Measurements from ENCODE around the gene MLLT11.
"Not testable (repeated sequence)": the region's sequence is repeated elsewhere in the genome, so short reads cannot be mapped to it uniquely, and the experiment has no call there.

MLLT11 gene

DNA sequence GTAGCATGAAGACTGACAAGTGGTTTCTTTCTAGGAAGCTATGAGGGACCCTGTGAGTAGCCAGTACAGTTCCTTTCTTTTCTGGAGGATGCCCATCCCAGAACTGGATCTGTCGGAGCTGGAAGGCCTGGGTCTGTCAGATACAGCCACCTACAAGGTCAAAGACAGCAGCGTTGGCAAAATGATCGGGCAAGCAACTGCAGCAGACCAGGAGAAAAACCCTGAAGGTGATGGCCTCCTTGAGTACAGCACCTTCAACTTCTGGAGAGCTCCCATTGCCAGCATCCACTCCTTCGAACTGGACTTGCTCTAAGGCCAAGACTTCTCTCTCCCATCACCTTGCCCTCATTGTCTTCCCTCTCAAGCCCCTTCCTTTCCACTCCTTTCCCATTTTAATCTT, 7.0 kb downstream of the MLLT11 start:
- DNase-seq, result no peak
- Mint-ChIP-seq H3K4me3 (no peak overlapping the region), H3K27ac (no peak overlapping the region), H3K4me1 (ENCODE audit: low read depth) (peaks cover 31% of the 10 kb centered on the region), H3K36me3 (ENCODE audit: low read depth) (peaks cover 23% of the 10 kb centered on the region), H3K9me3 (no peaks in the 10 kb centered on the region), H3K27me3 (no peaks in the 10 kb centered on the region)

DNA sequence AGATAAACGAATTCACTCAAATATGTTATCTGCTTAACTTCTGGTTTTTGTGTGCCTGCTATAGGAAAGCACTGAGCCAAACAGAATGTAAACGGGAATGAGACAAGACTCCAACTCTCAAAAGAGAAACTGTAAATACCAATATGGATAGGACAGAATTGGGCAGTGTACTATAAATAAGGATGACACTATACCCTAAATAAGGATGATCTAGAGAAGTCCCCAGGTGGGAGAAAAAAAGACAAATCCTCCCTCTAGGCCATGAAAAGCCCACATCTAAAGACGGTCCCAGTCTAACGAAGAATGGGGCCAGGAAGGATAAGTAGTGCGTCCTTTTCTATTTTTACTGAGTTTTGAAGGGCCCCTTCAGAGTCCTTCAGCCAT, 8.9 kb downstream of the MLLT11 start:
- DNase-seq, result no peak
- Mint-ChIP-seq H3K9me3 (no peaks in the 10 kb centered on the region), H3K27ac (peak overlapping the region; percentile 98), H3K4me1 (ENCODE audit: low read depth) (peaks cover 34% of the 10 kb centered on the region), H3K4me3 (peak overlapping the region; percentile 98), H3K36me3 (ENCODE audit: low read depth) (peaks cover 30% of the 10 kb centered on the region), H3K27me3 (no peaks in the 10 kb centered on the region)

DNA sequence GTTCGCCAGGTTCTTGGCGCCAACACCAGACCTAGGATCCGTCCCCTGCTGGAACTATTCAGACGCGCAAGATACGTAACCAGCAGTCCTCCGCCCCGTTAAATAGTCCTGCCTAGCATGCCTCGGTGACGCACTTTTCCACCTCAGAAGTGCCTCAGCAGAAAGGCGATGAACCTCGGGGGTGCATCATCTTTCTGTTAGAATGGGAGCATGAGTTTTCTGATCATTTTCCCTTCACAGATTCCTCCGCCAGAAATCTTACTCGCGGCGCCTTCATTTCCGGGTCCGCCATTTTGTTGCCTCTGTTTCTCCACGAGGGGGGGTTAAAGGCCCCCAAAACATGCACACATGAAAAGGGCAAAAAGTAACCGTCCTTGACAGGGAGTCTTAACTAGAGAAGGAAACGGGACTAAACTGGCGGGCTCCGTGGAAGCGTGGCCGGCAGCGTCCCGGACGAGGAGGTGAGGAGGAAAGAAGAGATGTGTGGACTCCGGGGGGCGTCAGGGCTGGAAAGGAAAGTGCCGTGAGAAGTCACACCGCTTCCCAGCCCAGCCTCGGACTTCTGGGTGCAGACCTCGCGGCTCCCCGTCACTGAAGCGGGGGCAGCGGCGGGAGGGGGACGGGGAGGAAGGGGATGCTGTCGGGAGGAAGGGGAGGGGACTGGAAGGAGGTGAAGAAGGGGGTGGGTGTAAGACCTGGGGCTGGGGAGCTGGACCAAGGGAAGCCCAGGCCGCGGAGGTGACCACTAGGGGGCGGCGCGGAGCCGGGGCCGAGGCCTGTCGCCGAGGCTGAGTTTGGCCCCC, 10.5 kb downstream of the MLLT11 start, which contains the start of gene GABPB2:
Gene GABPB2, plus strand, starts transcription at position 288 of the 803 bp plus-strand sequence. CDS start 17,429 bp downstream, outside the sequence.
- H3K36me3 Mint-ChIP-seq (ENCODE audit: low read depth), result peaks cover 40% of the 10 kb centered on the region
- DNase-seq, result peak; percentile 93
- H3K4me3 Mint-ChIP-seq, result peak within 1 kb of the TSS; percentile 98
- peaks cover 34% of the 10 kb centered on the region for H3K4me1 Mint-ChIP-seq (ENCODE audit: low read depth)
- peak within 1 kb of the TSS; percentile 98 for H3K27ac Mint-ChIP-seq
- H3K9me3 Mint-ChIP-seq, result no peaks in the 10 kb centered on the region
- H3K27me3 Mint-ChIP-seq, result no peaks in the 10 kb centered on the region

DNA sequence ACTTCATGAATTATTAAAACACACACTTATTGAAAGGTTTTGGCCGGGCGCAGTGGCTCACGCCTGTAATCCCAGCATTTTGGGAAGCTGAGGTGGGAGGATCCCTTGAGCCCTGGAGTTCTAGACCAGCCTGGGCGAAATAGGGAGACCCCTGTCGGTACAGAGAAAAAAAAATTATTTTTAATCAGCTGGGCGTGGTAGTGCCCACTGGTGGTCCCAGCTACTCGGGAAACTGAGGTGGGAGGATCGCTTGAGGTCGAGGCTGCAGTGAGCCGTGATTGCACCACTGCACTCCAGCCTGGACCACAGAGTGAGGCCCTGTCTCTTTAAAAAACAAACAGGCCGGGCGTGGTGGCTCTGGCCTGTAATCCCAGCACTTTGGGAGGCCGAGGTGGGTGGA, 12.0 kb downstream of the MLLT11 start:
- Mint-ChIP-seq H3K27ac (peak overlapping the region; percentile 98), H3K36me3 (ENCODE audit: low read depth) (peaks cover 40% of the 10 kb centered on the region), H3K4me1 (ENCODE audit: low read depth) (peaks cover 34% of the 10 kb centered on the region), H3K4me3 (peak overlapping the region; percentile 98), H3K27me3 (no peaks in the 10 kb centered on the region), H3K9me3 (no peaks in the 10 kb centered on the region)
- DNase-seq, result peak; percentile 22

DNA sequence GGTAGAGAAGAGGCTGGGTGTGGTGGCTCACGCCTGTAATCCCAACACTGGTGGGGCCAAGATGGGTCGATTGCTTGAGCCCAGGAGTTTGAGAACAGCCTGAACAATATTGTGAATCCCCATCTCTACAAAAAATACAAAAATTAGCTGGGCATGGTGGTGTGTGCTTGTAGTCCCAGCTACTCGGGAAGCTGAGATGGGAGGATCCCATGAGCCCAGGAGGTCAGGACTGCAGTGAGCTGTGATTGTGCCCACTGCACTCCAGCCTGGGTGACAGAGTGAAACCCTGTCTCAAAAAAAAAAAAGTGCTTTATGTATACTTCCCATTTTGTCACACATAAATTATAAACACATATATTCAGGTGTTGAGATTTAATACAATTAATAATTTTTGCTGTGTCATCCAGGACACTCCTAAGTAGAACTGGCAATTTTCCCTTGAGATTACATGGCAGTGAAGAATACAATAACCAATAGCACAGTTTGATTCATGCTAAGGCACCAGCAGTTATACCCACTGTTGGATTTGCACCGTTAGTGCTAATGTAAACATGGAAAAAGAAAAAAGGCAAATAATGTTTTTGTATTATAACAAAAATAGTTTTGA, 25.9 kb downstream of the MLLT11 start:
- Mint-ChIP-seq H3K27ac (peak overlapping the region; percentile 64), H3K9me3 (no peaks in the 10 kb centered on the region), H3K4me3 (no peak overlapping the region), H3K36me3 (ENCODE audit: low read depth) (peaks cover 9% of the 10 kb centered on the region), H3K4me1 (ENCODE audit: low read depth) (no peaks in the 10 kb centered on the region), H3K27me3 (no peaks in the 10 kb centered on the region)
- no peak for DNase-seq

DNA sequence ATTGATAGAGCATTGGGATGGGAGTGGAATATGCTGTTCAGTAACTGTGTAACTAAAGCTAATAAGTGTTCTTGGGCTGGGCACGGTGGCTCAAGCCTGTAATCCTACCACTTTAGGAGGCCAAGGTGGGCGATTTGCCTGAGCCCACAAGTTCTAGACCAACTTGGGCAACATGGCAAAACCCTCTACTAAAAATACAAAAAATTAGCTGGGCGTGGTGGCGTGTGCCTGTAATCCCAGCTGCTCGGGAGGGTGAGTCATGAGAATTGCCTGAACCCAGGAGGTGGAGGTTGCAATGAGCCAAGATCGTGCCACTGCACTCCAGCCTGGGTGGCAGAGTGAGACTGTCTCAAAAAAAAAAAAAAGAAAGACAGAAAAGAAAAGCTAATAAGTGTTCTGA, 37.2 kb downstream of the MLLT11 start:
- not testable (repeated sequence) for H3K4me3 Mint-ChIP-seq; DNase-seq; H3K4me1 Mint-ChIP-seq (ENCODE audit: low read depth); H3K9me3 Mint-ChIP-seq; H3K27me3 Mint-ChIP-seq
- Mint-ChIP-seq H3K36me3 (ENCODE audit: low read depth) (peaks cover 27% of the 10 kb centered on the region), H3K27ac (peak overlapping the region; percentile 5)

DNA sequence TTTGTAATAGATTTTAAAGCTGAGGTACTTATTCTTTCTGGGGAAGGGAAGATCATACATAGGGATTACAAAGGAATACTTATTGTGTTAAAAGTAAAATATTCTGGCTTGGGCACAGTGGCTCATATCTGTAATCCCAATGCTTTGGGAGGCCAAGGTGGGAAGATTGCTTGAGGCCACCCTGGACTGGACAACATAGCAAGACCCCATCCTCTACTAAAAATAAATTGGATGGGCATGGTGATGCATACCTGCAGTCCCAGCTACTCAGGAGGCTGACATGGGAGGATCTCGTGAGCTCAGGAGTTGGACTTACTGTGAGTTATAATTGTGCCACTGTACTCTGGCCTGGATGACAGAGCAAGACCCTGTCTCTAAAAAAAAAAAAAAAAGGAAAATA, 37.9 kb downstream of the MLLT11 start:
- no peaks in the 10 kb centered on the region for H3K4me1 Mint-ChIP-seq (ENCODE audit: low read depth)
- H3K27me3 Mint-ChIP-seq, result no peaks in the 10 kb centered on the region
- H3K27ac Mint-ChIP-seq, result no peak overlapping the region
- no peak for DNase-seq
- no peak overlapping the region for H3K4me3 Mint-ChIP-seq
- peaks cover 22% of the 10 kb centered on the region for H3K36me3 Mint-ChIP-seq (ENCODE audit: low read depth)
- no peaks in the 10 kb centered on the region for H3K9me3 Mint-ChIP-seq

DNA sequence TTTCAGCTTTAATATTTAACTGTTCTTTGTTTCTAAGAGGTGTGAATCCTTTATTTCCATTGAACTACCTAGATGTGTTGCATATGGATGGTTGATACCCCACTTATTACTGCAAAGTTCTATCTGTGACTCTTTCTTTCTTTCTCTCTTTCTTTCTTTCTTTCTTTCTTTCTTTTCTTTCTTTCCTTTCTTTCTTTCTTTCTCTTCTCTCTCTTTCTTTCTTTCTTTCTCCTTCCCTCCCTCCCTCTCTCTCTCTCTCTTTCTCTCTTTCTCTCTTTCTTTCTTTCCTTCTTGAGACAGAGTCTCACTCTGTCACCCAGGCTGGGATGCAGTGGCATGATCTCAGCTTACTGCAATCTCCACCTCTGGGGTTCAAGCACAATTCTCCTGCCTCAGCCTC, 44.4 kb downstream of the MLLT11 start:
- Mint-ChIP-seq H3K4me1 (ENCODE audit: low read depth) (peaks cover 2% of the 10 kb centered on the region), H3K27me3 (no peaks in the 10 kb centered on the region), H3K4me3 (no peak overlapping the region), H3K9me3 (no peaks in the 10 kb centered on the region), H3K36me3 (ENCODE audit: low read depth) (peaks cover 28% of the 10 kb centered on the region), H3K27ac (no peak overlapping the region)
- no peak for DNase-seq

DNA sequence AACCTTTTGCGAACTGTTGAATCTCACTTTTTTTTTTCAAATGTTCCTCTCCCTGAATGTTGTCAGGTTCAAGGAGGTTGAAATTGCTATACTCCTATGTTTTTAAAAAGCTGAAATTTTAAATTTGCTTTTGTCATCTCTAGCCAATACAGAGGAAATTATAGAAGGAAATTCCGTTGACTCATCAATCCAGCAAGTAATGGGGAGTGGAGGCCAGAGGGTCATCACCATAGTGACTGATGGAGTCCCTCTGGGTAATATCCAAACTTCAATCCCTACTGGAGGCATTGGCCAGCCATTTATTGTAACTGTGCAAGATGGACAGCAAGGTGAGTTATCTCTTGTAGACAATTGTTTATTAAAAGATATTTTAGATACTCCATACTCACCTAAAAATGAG, 46.7 kb downstream of the MLLT11 start:
- peaks cover 35% of the 10 kb centered on the region for H3K36me3 Mint-ChIP-seq (ENCODE audit: low read depth)
- H3K9me3 Mint-ChIP-seq, result no peaks in the 10 kb centered on the region
- peaks cover 2% of the 10 kb centered on the region for H3K4me1 Mint-ChIP-seq (ENCODE audit: low read depth)
- no peak overlapping the region for H3K27ac Mint-ChIP-seq
- H3K27me3 Mint-ChIP-seq, result no peaks in the 10 kb centered on the region
- H3K4me3 Mint-ChIP-seq, result no peak overlapping the region
- no peak for DNase-seq

DNA sequence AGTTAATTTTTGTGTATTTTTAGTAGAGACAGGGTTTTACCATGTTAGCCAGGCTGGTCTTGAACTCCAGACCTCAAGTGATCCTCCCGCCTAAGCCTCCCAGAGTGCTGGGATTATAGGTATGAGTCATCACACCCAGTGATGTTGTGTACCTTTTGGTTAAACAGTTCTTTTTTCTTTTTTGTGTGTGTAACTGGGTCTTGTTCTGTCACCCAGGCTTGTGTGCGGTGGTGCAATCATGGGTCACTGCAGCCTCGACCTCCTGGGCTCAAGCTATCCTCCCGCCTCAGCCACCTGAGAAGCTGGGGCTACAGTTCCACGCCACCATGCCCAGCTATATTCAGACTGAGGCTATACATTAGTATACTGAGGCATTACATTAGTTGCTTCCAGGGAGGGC, 48.1 kb downstream of the MLLT11 start:
- no peak for DNase-seq
- Mint-ChIP-seq H3K4me3 (no peak overlapping the region), H3K36me3 (ENCODE audit: low read depth) (peaks cover 35% of the 10 kb centered on the region), H3K9me3 (no peaks in the 10 kb centered on the region), H3K27ac (no peak overlapping the region), H3K4me1 (ENCODE audit: low read depth) (peaks cover 2% of the 10 kb centered on the region), H3K27me3 (no peaks in the 10 kb centered on the region)

DNA sequence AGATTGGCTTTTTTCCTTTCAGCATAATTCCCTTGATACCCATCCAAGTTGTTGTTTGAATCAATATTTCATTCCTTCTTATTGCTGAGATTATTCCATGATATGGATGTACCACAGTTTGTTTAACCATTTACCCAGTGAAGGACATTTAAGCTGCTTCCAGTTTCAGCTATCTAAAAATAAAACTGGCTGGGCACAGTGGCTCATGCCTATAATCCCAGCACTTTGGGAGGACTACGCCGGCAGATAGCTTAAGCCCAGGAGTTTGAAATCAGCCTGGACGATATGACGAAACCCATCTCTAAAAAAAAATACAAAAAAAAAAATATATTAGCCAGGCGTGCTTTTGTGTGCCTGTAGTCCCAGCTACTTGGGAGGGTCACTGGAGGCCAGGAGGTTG, 53.7 kb downstream of the MLLT11 start:
- Mint-ChIP-seq H3K27ac (peak overlapping the region; percentile 17), H3K27me3 (no peaks in the 10 kb centered on the region), H3K9me3 (no peaks in the 10 kb centered on the region), H3K4me1 (ENCODE audit: low read depth) (no peaks in the 10 kb centered on the region), H3K36me3 (ENCODE audit: low read depth) (peaks cover 28% of the 10 kb centered on the region), H3K4me3 (no peak overlapping the region)
- DNase-seq, result no peak

Measured in activated T-cell treated with anti-CD3 and anti-CD28 coated beads, Interleukin-2, amount 50 U/mL, for 24 hours (primary cell).